GM11168 (cell line): ENCODE data around the gene TRAF2.
"Not testable (repeated sequence)": the region's sequence is repeated elsewhere in the genome, so short reads cannot be mapped to it uniquely, and the experiment has no call there.

ENCODE experiments used
- in situ Hi-C: fragments of 300-500 bp; cut with MboI; formaldehyde crosslinking; loops from one replicate; pipeline ENCODE4 v1.12.0; 2022; ENCODE audit warnings: low sequenced_read_pairs; ENCODE audit not compliant: unreplicated experiment

TRAF2 gene

GRCh38 chr9:136885950-136886578 is at the start of gene TRAF2:
Gene TRAF2 (plus strand): TSS chr9:136886516. CDS start chr9:136898741, 12,225 bp downstream.
- in situ Hi-C loops: no loop called here

GRCh38 chr9:136837146-136837855 is 49.0 kb upstream of the TRAF2 start:
- in situ Hi-C loops: no loop called here

GRCh38 chr9:136837856-136838277 is 48.4 kb upstream of the TRAF2 start:
- in situ Hi-C loops: not testable (repeated sequence)

GRCh38 chr9:136838314-136839228 is 47.7 kb upstream of the TRAF2 start:
- in situ Hi-C loops: no loop called here

GRCh38 chr9:136839229-136840139 is 46.8 kb upstream of the TRAF2 start:
- in situ Hi-C loops: no loop called here

GRCh38 chr9:136840140-136840876 is 46.0 kb upstream of the TRAF2 start:
- in situ Hi-C loops: no loop called here

GRCh38 chr9:136840877-136841645 is 45.3 kb upstream of the TRAF2 start:
- in situ Hi-C loops: no loop called here

GRCh38 chr9:136841646-136842379 is 44.5 kb upstream of the TRAF2 start:
- in situ Hi-C loops: not testable (repeated sequence)

GRCh38 chr9:136842380-136842948 is 43.9 kb upstream of the TRAF2 start, which contains the start of gene AJM1:
Gene AJM1 (plus strand): TSS chr9:136842478. CDS start chr9:136844415, 1,937 bp downstream.
- in situ Hi-C loops: not testable (repeated sequence)

GRCh38 chr9:136843159-136843800 is 43.0 kb upstream of the TRAF2 start:
- in situ Hi-C loops: not testable (repeated sequence)

- in situ Hi-C loops: not testable (repeated sequence)
These were observed 42.2 kb upstream of the TRAF2 start for GRCh38 chr9:136843801-136844740.

GRCh38 chr9:136844761-136845464 is 41.4 kb upstream of the TRAF2 start:
- in situ Hi-C loops: no loop called here

- in situ Hi-C loops: no loop called here
These were observed 40.7 kb upstream of the TRAF2 start for GRCh38 chr9:136845465-136846260.

- in situ Hi-C loops: no loop called here
These were observed 39.8 kb upstream of the TRAF2 start for GRCh38 chr9:136846376-136847087.
